HG03280 (cell line): ENCODE results near the gene KAZN.
A peak's percentile ranks its signal among the peaks of the same experiment; 100 is the strongest.
"Not testable (repeated sequence)": the region's sequence is repeated elsewhere in the genome, so short reads cannot be mapped to it uniquely, and the experiment has no call there.

Source experiments
- ATAC-seq: cut with Tn5 transposase; IDR thresholded peaks from one replicate; pipeline ENCODE4 v1.9.1; 2021; ENCODE audit warnings: mild to moderate bottlenecking, moderate library complexity; ENCODE audit not compliant: unreplicated experiment

The KAZN gene

DNA sequence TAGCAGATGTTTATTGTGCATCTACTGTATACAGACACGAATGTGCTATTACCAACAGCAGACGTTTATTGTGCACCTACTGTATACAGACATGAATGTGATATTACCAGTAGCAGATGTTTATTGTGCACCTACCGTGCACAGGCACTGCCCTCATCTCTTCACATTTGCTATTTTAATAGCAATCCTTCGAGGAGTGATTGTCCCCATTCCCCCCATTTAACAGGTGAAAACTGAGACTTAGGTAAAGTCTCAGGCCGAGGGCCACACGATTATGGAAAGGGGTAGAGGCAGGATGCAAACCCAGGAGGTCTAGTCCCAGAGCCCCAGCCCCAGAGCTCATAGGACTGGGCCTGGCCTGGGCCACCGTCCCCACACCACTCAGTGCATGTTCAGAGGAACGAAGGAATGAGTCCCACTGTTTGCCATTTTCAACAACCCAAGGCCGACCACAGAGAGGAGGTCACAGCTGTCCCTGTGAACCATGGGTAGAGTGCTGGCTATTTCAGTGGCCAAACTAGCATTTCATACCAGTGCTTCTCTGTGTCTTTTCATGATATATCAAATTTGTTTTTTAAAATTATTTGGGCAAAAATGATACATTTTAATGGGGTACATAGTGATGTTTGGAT lies 440.6 kb downstream of the KAZN start:
- ATAC-seq, result no peak

DNA sequence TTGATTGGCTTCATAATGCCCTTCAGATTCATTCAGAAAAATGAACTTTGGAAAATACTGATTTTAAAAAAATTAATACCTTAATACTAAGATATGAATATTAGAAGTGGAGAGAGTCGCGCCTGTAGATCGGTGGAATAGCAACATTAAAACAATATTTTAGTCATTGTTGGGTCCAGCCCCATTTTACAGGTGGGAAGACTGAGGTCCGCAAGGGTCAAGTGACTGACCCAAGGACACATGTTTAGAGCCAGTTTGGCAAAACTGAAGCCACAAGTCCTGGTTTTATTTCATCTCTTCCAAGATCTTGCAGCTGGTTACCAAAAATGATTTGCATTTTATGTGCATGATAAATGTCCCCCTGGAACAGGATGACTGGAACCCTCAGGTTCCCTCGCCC lies 441.4 kb downstream of the KAZN start:
- no peak for ATAC-seq

DNA sequence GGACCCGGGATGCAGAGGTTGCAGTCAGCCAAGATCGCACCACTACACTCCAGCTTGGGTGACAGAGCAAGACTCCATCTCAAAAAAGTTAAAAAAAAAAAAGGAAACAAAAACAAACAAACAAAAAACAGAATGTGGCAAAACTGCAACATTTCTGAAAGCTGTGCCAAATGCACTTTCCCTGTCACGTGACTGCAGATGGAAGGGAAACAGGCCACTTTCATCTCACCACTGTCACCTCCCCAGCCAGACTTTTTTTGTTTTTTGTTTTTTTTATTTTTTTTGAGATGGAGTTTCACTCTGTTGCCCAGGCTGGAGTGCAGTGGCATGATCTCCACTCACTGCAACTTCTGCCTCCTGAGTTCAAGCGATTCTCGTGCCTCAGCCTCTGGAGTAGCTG lies 442.2 kb downstream of the KAZN start:
- ATAC-seq, result not testable (repeated sequence)

DNA sequence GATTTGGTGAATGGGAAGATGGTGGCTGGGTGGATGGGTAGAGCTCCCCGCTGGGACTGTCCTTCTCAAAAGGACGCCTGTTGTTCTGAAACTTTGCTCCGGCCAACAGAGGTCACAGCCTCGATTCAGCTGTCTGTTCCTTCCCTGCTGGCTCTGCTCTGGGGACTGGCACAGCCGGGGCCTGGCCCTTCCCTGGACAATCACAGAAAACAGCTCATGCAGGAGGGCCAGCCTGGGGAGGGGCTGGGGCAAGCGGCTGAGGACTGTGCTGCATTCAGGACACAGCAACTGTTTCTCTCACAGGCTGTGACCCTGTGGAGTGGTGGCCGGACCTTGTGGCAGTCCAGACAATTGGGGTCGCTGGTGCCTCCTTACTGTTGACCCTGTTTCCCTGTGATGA lies 444.4 kb downstream of the KAZN start:
- ATAC-seq, result no peak

DNA sequence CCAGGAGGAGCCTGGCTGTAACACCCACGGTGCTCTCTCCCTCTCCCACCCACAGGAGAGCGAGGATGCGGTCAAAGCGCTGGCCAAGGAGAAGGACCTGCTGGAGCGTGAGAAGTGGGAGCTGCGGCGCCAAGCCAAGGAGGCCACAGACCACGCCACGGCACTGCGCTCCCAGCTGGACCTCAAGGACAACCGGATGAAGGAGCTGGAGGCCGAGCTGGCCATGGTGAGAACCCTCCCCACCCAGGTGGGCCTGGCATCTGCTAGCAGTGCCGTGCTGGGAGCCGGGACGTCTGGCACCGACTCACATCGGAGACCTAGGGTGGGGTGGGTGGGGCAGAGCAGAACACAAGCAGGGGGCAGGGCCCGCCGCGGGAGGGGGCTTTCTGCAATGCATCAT lies 445.4 kb downstream of the KAZN start:
- no peak for ATAC-seq

DNA sequence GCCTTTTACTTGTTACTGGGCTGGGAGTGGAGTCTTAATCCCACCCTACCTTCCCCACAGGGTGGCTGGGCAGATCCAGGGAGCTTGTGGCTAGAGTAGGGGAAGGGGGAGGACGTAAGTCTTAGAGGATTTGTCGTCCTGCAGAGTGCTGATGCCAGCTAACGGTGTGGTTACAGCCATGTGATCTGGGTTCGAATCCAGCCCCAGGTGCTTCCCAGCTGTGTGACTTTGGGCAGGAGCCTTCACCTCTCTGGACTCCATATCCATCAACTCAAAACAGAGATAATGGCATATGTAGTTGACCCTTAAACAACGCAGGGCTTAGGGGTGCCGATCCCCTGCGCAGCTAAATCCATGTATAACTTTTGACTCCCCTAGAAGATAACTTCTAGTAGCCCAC lies 446.6 kb downstream of the KAZN start:
- ATAC-seq, result no peak

DNA sequence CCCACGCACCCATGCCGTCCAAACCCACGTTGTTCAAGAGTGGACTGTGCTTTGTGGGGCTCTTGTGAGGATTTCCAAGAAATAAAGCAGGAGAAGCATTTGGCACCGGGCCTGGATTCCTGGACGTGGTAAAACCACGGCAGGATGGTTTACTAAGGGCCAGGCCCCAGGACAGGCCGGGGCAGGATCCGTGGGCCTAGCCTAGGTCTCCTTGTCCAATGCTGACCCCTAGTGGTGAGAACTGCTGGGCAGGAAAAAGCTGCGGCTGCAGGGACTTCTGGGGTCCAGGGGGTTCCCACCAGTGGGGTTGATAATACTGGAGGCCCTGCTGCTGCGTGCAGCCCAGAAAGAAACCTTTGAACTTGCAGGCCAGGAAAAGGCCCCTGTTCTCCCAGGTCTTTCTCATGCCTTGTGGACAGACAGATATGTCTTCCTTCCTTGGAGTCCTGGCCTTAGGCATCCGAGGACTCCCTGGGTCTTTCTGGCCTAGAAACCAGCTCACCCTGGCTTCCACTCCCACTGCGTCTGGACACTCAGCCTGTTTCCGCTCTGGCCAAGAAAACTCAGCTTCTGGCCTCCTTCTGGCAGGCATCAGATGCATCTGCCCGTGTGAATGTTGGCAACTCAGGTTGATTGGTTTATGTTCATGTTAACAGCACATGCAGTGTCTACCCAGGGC lies 448.1 kb downstream of the KAZN start:
- ATAC-seq, result peak; percentile 52

DNA sequence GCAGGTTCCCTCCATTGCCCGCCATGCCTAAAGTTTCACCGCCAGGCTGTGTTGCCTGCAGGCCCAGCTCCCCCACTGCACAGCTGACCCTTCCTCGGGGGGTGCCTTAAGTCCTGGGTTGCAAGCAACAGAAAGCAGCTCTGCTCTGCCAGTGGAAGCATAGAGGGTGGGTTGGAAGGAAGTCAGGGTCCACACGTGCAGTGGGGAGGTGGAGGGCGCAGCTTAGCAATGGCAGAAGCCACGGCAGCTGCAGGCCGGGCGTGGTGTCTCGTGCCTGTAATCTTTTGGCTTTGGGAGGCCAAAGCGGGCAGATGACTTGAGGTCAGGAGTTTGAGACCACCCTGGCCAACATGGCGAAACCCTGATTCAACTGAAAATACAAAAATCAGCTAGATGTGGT lies 448.8 kb downstream of the KAZN start:
- ATAC-seq, result no peak

DNA sequence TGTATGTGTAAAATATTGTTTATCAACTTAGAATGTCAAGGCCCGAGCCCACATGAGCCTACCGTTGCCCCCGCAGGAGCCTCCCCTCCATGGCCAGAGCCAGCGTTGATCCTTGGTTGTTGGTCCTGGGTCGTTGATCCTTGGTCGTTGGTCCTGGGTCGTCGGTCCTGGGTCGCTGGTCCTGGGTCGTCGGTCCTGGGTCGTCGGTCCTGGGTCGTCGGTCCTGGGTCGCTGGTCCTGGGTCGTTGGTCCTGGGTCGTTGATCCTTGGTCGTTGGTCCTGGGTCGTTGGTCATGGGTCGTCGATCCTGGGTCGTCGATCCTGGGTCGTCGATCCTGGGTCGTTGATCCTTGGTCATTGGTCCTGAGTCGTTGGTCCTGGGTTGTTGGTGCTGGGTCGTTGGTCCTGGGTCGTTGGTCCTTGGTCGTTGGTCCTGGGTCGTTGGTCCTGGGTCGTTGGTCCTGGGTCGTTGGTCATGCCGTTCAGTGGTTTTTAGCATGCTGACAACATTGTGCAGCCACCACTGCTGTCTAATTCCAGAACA lies 450.0 kb downstream of the KAZN start:
- no peak for ATAC-seq

DNA sequence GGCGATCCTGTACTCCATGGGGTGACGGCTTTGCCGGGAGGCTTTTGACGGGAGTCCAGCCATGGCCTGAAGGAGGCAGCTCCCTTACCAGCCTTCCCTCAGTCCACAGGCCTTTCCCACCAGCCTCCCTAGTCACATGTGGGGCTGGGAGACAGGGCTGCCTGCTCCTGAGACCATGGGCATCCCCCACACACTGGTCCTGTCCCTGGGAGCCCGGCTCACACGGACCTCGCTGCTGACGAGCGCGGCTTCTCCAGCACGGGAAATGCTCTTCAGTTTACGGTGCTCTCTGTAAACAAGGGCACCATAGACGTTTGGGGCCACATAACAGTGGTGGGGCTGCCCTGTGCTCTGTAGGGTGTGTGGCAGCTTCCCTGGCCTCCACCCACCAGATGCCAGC lies 450.6 kb downstream of the KAZN start:
- ATAC-seq, result no peak

DNA sequence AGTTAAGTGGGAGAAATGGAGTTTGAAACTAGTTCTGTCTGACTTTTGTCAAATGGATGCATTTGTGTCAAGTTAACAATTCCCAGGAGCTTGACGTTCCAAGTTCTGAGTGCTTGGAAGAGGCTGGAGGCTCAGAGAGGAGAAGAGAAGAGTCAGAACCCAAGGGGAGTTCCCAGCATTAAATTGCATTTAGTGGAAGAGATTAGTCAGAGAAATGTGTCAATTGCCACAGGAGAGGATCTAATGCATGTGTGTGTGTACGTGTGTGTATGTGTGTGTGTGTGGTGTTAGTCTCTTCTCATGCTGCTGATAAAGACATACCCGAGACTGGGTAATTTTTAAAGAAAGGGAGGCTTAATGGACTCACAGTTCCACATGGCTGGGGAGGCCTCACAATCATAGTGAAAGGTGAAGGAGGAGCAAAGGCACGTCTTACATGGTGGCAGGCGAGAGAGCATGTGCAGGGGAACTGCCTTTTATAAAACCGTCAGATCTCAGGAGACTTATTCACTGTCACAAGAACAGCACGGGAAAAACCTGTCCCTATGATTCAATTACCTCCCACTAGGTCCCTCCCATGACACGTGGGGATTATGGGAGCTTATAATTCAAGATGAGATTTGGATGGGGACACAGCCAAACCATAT lies 453.5 kb downstream of the KAZN start:
- ATAC-seq, result no peak

DNA sequence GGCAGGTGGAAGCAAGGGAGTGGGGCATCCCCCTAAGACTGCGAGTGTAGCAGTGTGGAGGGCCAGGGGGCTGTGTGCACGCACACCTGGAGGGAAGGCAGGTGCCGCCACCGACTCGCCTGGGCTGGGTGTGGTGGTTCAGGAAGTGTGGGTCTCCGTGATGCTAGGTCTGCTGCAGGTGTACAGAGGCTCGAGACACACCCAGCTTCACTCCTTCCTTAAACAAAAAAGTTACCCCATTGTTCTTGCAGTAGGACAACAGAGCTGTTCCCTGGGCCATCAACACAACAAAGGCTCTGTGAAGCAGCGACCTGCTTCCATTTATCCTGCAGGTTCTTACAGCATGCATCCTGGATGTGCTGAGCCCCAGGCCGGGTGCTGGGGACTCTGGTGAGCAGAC lies 454.7 kb downstream of the KAZN start:
- no peak for ATAC-seq

DNA sequence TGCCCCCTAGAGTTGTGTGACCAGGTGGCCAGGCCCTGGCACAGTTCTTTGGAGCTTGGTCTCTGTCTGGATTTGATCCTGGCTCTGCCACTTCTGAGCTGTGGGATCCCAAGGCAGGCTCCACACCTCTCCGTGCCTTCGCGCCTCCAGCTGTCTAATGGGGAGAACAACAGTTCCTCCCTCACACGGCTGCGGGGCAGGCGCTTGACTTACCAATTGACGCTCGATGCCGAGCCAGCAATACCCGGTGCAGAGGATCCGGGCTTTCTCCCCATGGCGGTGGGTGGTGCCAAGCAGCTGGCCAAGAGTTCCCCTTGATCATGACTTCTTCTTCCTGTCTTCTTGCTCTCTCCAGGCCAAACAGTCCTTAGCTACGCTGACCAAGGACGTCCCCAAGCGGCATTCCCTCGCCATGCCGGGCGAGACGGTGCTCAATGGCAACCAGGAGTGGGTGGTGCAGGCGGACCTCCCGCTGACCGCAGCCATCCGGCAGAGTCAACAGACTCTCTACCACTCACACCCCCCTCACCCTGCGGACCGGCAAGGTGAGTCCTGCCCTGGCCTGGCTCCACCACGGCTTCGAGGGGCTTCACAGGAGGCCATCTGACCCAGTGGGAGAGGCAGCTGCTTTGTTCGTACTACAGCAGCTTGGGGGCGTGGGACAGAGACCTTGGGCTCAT lies 457.4 kb downstream of the KAZN start:
- ATAC-seq, result no peak

DNA sequence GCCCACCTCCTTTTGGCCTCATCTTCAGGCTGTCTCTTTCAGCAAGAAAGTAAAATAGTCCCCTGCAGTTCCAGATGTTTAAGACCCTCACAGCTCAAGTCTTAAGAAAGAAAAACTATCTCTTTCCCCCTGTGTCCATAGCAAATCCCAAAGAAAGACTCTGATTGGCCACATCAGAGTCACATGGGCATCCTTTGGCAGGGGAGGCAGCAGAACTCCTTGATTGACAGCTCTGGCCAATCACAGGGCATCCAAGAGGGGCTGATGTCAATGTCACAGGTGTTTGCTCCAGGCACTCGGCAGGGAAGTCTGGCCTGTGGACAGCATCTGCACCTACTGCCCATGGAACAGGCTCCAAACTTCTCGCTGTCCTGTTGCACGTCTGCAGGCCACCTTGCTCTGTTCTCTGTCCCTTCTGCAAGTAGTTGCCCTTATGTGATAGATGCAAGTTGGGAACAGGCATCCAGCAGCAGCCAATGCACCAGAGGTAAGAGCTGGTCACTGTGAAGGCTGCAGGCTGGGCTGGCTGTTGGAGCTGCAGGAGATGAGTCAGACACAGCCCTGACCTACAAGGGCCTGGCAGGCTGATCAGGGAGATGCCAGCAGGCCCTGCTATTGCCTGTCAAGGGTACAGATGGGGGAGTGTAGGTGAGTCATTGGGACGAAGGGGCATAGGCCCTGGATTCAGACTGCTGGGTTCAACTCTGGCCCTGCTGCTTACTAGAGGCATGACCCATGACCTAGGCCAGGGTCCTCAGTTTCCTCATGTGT lies 458.2 kb downstream of the KAZN start:
- no peak for ATAC-seq

DNA sequence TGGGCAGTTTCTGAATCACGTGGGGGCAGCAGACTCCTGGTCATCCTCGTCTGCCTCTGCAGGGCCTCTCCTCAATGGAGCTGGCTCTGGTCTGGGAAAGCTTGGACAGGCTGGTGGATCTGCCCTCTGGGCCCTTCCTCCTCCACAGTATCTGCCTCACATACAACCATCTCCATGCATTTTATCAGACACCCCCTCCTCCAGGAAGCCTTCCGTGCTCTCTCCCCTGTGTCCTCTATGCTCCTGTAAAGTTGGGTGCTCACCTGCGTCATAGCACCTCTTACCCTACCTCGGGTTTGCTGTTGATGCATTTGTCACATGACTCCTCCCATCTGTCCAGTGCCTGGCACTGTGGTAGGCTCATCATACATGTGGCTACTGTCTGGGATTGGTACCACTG lies 459.3 kb downstream of the KAZN start:
- no peak for ATAC-seq

DNA sequence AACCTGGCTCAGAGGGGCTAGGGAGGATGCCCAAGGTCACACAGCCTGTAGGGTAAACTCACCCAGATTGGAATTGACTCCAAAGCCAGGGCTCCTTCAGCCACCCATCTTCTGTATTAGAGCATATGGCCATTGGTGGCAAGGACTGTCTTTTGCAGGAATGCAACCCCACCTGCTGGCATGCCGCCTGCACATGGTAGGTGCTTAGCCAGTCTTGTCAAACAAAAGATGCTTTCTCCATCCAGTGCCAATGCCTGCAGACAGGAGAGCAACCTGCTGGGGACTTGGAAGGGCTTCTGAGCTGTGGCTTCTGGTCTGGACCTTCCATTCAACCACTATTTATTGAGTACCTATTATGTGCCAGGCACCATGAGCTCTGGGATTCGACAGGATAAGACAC lies 459.8 kb downstream of the KAZN start:
- ATAC-seq, result no peak

DNA sequence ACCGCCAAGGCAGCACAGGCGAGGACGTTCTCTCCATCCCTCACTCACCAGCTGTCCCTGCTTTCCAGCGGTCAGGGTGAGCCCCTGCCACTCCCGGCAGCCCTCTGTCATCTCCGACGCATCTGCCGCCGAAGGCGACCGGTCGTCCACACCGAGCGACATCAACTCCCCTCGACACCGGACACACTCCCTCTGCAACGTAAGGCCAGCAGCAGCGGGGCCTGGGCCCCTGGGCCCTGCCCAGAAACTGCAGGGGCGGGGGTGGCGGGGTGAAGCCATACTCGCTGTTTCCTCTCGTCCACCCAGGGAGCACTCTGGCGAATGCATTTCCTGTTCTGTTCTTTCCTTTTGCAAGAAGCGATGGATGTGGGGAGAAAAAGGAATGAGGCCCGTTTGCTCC lies 461.6 kb downstream of the KAZN start:
- ATAC-seq, result no peak

DNA sequence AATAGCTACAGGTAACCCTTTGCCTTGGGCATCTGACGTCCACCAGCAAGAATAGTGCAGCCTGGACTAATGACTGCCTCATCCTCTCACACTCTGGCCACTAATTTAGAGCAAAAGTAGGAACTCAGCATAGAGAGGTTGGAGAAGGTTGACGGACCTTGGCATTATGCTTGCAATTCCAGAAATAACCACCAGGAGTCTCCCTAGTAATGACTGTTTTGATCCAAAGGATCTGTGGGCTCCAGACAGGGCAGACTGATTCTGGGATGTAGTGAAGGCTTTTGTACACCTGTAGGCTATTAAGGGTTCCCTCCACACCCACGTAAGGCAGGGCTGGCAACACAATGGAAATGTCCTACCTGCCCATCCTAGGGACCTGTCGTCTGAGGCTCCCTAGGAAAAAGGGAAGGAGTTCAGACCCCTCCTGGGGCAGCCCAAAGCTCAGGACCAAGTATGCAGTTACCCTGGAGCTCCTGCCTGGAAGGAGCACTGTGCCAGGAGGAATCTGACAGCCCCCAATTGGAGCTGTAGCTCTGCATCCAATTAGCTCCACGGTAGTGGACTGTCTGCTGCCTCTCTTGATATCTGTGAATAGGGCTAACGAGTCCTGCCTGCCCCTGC lies 464.1 kb downstream of the KAZN start:
- ATAC-seq, result no peak

DNA sequence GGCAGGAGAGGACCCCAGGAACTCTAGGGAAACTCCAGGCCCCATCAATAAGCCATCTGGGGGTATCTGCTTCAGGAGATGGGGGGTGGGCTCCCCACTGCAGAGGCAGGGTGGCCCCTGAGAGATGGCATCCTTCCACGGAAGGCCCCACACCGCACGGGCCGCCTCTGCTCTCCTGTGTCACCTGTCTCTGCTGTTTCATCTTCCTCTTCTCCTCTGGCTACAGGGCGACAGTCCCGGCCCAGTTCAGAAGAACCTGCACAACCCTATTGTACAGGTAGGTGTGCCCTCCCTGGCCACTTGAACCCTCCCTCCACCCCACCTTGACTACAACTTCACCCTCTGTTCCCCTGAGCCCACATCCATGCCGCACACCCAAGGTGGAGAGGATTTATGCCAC lies 464.9 kb downstream of the KAZN start:
- ATAC-seq, result no peak

DNA sequence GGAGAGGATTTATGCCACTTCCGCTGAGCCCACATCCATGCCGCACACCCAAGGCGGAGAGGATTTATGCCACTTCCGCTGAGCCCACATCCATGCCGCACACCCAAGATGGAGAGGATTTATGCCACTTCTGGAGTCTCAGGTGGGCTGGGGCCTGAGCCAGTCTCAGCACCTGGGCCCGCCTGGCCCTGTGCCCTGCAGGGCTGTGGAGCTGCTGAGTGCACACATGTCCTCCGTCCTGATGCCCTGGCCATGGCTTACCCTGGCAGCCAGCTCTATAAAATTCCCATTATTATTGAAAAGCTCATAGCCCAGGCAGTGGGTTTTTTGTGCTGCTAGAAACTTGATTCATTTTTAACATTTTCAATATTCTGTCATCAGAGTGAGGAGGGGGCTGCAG lies 465.3 kb downstream of the KAZN start:
- no peak for ATAC-seq
